GM21360 (cell line): Measurements from ENCODE around the gene ZNF440.

Source experiments
- ATAC-seq: cut with Tn5 transposase; IDR thresholded peaks from one replicate; pipeline ENCODE4 v1.9.1; 2021; ENCODE audit warnings: mild to moderate bottlenecking, moderate library complexity; ENCODE audit not compliant: unreplicated experiment

Gene ZNF440

DNA sequence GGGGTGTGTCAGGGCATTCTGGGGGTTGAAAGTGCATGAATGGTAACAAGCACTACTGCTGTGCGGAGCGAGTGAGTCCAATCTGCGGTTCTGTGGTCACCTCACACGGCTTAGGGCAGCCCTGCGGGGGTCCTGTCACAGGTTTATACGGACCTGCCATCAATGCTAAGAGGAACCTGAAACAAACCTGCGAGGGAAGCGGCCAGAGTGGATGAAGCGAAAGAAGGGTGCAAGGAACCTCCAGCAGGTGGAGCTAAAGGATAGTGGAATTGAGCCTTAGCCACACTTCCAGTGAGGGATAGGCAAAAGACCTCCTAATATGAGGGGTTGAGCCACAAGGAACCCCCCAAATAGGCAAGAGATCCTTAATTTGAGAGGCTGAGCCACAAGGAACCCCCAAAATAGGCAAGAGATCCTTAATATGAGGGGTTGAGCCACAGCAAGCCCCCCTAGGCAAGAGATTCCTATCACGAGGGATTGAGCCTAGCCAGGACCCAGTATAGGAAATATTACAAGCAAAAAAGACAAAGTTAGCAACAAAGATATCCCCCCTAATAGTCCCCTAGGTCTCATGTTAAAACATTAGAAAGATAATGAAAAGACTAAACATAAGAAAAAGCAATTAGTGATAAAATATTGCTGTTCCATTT is 67.2 kb downstream of the ZNF440 start:
- no peak for ATAC-seq

DNA sequence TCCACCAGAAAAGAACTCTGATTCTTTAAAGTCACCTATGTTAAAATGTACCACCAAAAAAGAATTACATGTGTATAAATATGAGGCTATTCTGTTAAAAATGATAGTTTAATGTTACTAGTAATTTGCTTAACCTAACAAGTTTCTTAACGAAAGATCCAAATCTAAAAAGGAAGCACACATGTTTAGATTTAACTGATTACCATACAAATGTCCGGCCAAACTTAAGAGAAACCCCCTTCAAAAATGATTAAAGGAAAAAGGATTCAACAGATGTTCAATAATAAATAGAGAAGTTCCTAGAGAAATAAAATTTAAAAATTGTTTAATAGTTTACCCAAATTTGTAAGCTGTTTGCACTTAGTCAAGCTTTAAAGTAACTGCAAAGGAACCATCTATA is 68.5 kb downstream of the ZNF440 start:
- ATAC-seq, result no peak
